Activated gamma-delta T cell treated with Interleukin-2 at 50 U/mL for 16 hours (primary cell): Measurements from ENCODE around the gene MRGPRD.

Experiments used
- DNase-seq: peaks from one replicate; pipeline ENCODE4 v3.0.0-alpha.2; 2020

MRGPRD gene

GRCh38 chr11:68968306-68969250 lies 12.2 kb downstream of the MRGPRD start:
- no peak for DNase-seq

- no peak for DNase-seq
These were observed 13.6 kb downstream of the MRGPRD start for GRCh38 chr11:68966894-68967780.

GRCh38 chr11:68965901-68966853 lies 14.6 kb downstream of the MRGPRD start:
- DNase-seq: no peak

GRCh38 chr11:68963779-68964178 lies 17.0 kb downstream of the MRGPRD start:
- no peak for DNase-seq

GRCh38 chr11:68962527-68963250 lies 18.1 kb downstream of the MRGPRD start:
- DNase-seq: peak; percentile 11

- DNase-seq: no peak
These were observed 19.5 kb downstream of the MRGPRD start for GRCh38 chr11:68961245-68961644.

DNA sequence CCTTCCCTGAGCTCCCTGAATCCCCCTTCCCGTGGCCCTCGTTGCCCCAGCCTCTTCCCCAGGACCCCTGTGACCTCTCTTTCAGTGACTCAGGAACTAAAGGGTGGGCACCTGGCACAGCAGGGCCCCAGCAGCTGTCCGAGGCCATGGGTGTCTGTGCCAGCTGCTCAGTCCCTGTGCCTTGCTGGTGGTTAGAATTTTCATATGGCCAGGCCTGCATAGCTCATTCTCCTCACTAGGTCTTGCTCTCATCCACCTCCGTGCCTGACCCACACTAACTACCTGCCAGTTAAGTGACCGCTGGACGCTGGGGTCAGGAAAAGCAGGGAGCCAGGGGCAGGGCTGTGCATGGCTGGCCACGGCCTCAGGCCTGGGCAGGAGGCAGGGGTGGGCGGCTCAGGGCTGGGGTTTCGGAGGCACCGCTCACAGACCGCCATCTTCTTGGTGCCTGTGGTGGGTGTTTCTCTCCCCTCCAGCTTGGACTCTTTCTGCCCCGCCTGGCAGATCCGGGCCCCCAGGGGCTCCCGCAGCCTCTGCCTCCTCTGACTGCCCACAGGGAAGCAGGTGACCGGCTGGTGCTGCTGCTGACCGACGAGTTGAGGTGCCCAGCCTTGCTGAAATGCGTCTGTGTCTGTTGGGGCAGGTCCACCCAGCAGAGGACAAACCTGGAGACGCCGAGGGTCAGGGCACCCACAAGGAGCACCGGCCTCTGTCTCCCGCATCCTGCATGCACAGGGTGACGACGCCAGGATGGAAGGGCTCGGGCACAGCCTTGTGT lies 20.3 kb downstream of the MRGPRD start:
- no peak for DNase-seq

DNA sequence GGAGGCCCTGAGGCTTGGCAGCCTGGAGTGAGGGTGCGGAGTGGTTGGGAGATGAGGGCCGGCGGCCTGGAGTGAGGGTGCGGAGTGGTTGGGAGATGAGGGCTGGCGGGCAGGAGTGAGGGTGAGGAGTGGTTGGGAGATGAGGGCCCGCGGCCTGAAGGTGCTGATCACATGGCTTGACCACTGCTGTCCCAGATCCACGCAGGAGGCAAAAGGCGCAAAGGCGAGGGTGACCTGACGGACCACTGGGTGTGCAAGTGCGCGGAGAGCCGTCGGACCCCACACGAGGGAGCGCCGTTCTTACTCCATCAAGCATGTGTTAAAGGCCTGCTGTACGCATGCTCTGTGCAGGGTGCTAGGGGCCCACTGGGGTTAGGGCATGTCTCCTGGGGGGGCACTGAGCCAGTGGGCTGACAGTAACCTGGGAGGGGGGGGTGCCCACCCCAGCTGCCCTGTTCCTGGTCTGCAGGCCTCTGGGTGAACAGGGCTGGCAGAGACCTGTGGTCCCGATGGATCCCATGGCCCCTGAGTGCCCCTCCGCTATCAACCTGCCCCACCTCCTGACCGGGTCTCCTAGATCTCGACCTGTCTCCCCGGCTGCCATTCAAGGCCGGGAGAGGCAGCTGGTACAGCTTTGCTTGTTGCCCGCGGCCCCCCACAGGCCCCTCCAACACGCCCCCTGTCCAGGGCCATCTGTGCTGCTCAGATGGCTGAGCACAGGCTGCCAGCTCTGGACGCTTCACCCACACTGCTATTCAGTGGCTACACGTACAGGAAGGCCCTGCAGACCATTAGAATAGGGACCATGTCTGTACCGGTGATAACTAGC lies 21.1 kb downstream of the MRGPRD start:
- DNase-seq: no peak

GRCh38 chr11:68958211-68958610 lies 22.6 kb downstream of the MRGPRD start:
- no peak for DNase-seq

DNA sequence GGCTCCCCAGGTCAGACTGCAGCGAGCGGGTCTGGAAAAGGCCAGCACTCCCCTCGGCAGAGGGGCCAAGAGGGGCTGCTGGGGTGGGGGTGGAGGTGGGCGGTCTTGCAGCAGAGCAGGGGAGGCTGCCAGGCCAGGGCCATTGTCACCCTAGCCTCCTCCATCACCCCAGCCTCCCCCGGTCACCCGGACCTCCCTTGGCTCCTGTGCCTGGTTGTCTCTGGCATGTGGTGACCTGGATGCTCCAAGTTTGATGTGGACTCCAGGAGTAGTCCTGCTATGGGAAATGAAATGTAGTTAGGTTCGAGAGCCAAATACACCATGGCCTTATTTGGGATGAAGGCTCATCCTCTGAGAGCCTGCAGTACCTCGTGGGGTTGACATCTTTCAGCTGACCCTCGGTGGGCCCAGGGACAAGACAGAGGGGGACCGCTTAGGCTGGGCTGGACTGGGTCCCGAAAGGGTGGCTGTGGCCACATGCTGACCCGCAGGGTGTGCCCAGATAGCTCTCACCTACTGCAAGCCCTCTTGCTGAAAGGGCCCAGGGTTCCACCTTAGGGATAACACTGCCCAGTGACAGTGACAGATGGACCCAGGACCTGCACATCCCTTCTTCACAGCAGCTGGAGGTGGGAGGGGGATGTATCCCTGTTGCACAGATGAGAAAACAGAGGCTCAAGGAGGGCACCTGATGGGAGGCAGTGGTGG lies 24.1 kb downstream of the MRGPRD start:
- DNase-seq: no peak

DNA sequence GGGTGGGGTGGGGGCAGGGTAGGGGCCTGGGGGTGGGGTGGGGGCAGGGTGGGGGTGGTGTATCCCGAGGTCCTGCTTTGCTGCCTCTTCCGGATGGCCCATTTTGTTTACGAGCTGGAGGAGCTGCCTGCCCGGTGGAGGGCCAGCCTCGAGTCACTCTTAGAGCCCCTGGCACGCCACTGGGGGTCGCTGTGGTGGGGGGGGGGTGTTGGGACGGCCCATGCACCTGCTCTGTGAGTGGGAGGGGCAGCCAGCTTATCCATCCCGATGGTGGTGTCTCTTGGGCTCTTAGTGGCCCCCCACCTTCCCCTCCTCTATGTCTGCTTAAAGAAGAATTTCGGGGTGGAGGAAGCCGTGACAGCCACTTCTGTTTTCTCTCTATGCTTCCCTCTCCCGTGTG lies 24.6 kb downstream of the MRGPRD start:
- peak; percentile 16 for DNase-seq

- no peak for DNase-seq
These were observed 25.2 kb downstream of the MRGPRD start for GRCh38 chr11:68955607-68955958.

DNA sequence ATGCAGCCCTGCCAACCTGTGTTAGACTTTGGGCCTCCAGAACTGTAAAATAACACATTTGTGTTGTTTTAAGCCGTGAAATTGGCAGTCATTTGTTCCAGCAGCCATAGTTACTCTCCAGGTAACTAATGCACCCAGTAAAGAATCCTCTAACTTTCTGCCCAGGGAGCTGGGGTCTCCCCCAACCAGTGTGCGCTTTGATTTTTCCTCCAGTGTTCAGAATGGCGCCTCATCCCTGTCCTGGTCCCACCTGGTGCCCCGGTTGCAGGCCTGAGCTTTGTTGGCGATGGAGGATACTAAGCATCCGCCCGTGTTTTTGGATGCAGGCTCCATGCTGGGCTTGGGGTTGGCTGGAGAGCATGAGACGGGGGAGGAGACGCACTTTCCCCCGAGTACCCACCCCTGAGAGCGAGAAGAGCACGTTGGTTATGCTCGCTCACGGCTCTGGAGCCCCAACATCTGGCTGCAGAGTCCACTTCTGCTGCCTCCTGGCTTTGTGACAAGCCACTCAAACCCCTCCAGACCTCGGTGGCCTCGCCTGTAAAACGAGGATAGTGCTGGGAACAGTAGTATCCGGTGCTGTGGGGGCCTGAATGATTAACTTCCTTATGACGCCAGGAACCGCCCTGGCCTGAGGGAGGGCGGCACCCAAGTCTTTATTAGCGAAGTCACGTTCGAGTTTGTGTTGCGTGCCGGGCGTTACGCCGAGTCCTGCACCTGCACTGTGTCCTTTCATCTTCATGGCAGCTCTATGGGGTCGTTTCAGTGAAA lies 25.8 kb downstream of the MRGPRD start:
- no peak for DNase-seq

DNA sequence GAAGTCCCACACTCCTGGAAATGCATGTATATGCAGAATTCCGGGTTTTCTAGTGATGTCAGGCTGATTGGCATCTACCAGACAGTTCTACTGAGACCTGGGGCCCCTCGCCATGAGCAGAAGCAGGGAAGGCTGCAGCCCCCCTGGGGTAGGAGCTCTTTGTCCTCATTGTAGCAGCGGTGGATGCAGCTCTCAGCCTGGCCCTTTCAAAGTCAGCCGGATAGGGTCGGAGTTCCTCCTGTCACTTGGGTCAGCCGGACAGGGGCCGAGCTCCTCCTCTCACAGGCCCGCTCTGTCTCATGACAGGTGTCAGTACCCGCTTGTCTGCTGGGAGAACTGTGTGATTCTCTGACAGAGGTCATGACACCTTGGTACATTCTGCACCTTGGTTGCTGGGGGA lies 30.0 kb downstream of the MRGPRD start:
- no peak for DNase-seq

- DNase-seq: no peak
These were observed 30.5 kb downstream of the MRGPRD start for GRCh38 chr11:68950270-68950669.

DNA sequence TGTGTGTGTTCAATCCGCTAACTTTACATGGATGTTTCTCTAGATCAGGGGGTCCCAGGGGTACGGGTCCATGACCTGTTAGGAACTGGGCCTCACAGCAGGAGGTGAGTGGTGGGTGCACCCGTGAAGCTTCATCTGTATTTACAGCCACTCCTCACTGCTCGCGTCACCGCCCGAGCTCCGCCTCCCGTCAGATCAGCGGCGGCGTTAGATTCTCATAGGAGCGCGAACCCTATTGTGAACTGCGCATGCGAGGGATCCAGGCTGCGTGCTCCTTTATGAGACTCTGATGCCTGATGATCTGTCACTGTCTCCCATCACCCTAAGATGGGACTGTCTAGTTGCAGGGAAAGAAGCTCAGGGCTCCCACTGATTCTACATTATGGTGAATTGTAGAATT lies 31.9 kb downstream of the MRGPRD start:
- DNase-seq: no peak

GRCh38 chr11:68948496-68948895 lies 32.3 kb downstream of the MRGPRD start:
- no peak for DNase-seq

GRCh38 chr11:68947151-68947550 lies 33.6 kb downstream of the MRGPRD start:
- DNase-seq: no peak
